Adipocyte (in vitro differentiated cells): Measurements from ENCODE around the gene CRYBA4.

ENCODE experiments used
- DNase-seq: peaks from one replicate; pipeline ENCODE4 v3.0.0-alpha.2; 2015; ENCODE audit warnings: low read depth
- H3K27me3 ChIP-seq: replicated peaks from 2 replicates; pipeline ENCODE4 v1.7.0; 2013; ENCODE audit warnings: mild to moderate bottlenecking, low read length, moderate library complexity; ENCODE audit not compliant: control insufficient read depth, insufficient read depth
- H3K36me3 ChIP-seq: 2 replicates; pipeline ENCODE4 v1.7.0; 2013; ENCODE audit warnings: low read length, mild to moderate bottlenecking, moderate library complexity; ENCODE audit not compliant: control insufficient read depth, insufficient read depth, severe bottlenecking
- H3K4me1 ChIP-seq: 2 replicates; pipeline ENCODE4 v1.7.0; 2013; ENCODE audit warnings: mild to moderate bottlenecking, low read length, moderate library complexity; ENCODE audit not compliant: control insufficient read depth, insufficient read depth
- H3K4me3 ChIP-seq: 2 replicates; pipeline ENCODE4 v1.7.0; 2013; ENCODE audit warnings: mild to moderate bottlenecking, low read length, moderate library complexity
- H3K9ac ChIP-seq: 2 replicates; pipeline ENCODE4 v1.7.0; 2013; ENCODE audit warnings: mild to moderate bottlenecking, low read length, moderate library complexity
- H3K9me3 ChIP-seq: 2 replicates; pipeline ENCODE4 v1.7.0; 2013; ENCODE audit warnings: mild to moderate bottlenecking, low read length, moderate library complexity; ENCODE audit not compliant: control insufficient read depth

CRYBA4 gene

GRCh38 chr22:26585104-26585790 is 36.5 kb upstream of the CRYBA4 start:
- H3K9ac ChIP-seq = peak overlapping the region; percentile 7
- H3K4me1 ChIP-seq = peaks cover 17% of the 10 kb centered on the region
- H3K4me3 ChIP-seq = peak overlapping the region; percentile 8
- no peaks in the 10 kb centered on the region for H3K27me3 ChIP-seq
- DNase-seq = peak; percentile 89
- H3K9me3 ChIP-seq = peaks cover 4% of the 10 kb centered on the region
- H3K36me3 ChIP-seq = peaks cover 14% of the 10 kb centered on the region

DNA sequence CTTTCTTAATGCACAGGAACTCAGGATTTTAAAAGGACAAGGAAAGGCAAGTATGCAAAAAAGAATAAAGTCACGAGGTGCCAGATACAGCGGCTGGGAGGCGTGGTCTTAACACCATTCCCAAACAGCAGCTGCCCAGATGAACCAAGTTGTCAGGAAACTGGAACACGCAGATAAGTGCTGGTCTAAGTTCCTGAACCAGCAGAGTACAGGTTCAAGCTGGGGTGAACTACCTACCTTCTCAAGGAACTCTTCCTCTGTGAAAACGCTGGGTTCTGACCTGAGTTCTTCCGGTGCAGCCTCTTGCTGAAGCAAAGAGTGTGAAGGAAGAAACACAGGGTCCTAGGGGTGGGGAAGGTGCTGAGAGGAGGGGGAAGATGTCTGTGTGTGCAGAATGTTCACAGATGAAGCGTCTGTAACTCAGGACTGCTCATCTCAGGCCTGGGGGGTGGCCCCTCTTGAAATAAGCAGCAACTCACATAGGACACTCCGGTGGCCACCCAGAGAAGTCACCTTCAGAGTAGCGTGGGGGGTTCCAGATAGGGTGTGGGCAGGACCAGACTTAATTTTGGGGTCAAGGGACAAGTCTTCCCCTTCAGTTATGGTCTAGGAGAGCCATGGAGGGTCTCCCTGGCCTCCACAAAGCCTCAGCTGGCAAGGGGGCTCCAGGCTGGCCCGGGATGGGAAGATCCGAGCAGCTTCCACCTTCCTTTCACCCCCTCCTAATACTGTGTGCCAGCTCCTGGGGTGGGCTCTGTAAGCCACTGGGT is 35.0 kb upstream of the CRYBA4 start:
- Histone ChIP-seq H3K9me3 (peaks cover 4% of the 10 kb centered on the region), H3K27me3 (peaks cover under 1% of the 10 kb centered on the region), H3K4me1 (peaks cover 17% of the 10 kb centered on the region), H3K36me3 (peaks cover 10% of the 10 kb centered on the region), H3K4me3 (no peak overlapping the region), H3K9ac (no peak overlapping the region)
- DNase-seq = no peak

DNA sequence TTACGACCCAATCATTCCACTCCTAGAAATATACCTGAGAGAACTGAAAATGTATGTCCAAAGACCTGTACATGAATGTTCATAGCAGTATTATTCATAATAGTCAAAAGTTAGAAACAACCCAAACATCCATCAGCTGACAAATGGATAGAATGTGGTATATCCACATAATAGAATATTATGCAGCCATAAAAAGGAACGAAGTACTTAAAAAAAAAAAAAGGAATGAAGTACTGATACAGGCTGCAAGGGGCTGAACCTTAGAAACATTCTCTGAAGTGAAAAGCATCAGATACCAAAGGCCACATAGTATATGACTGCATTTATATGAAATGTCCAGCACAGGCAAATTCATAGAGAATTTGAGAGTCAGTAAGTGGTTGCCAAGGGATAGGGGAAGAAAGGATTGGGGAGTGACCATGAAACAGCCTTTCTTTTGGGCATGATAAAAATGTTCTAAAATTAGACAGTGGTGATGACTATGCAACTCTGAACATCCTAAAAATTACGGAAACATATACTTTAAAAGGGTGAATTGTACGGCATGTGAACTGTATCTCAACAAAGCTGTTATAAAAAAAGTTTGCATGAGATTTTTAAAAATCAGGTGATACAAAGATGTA is 33.7 kb upstream of the CRYBA4 start:
- Histone ChIP-seq H3K9me3 (peaks cover 4% of the 10 kb centered on the region), H3K4me1 (peaks cover 17% of the 10 kb centered on the region), H3K36me3 (peaks cover 2% of the 10 kb centered on the region), H3K9ac (no peak overlapping the region), H3K27me3 (peaks cover 6% of the 10 kb centered on the region), H3K4me3 (no peak overlapping the region)
- DNase-seq = peak; percentile 15

GRCh38 chr22:26588729-26589366 is 32.9 kb upstream of the CRYBA4 start:
- peaks cover 2% of the 10 kb centered on the region for H3K36me3 ChIP-seq
- H3K27me3 ChIP-seq = peaks cover 7% of the 10 kb centered on the region
- DNase-seq = no peak
- peaks cover 17% of the 10 kb centered on the region for H3K4me1 ChIP-seq
- H3K9ac ChIP-seq = peak overlapping the region; percentile 83
- H3K4me3 ChIP-seq = peak overlapping the region; percentile 91
- H3K9me3 ChIP-seq = peaks cover 4% of the 10 kb centered on the region

DNA sequence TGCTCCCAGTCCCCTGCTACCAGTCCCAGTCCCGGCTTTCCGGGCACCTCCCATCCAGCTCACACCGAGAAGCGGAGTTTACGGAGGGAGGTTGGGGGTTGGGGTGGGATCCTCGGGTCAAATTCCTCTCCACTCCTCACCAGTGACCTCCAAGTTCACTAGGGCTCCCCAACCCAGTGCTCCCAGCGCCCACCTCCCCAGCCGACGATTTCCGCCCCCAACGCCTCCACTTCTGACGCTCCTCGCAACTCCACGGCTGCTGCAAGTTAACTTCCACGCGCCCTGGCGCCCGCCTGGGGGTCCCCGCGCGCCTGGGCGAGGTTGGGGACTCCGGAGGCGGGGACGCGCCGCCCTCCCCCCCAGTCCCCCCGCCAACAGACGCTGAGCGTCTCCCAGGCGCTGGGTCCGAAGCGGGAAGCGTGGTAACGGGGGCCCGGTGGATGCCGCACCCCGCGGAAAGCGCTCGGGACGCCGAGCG is 32.4 kb upstream of the CRYBA4 start:
- Histone ChIP-seq H3K4me1 (peaks cover 17% of the 10 kb centered on the region), H3K27me3 (peaks cover 12% of the 10 kb centered on the region)
- peak; percentile 37 for DNase-seq

GRCh38 chr22:26589845-26590736 is 31.7 kb upstream of the CRYBA4 start, which contains the start of gene TPST2:
Gene TPST2, minus strand, starts transcription at chr22:26590132. Its CDS starts 48,502 bp downstream, at chr22:26541630.
- Histone ChIP-seq H3K36me3 (peaks cover 2% of the 10 kb centered on the region), H3K4me1 (peaks cover 11% of the 10 kb centered on the region), H3K27me3 (peaks cover 12% of the 10 kb centered on the region), H3K9me3 (peaks cover 4% of the 10 kb centered on the region), H3K4me3 (peak within 1 kb of the TSS; percentile 91), H3K9ac (peak within 1 kb of the TSS; percentile 86)
- DNase-seq = peak; percentile 94

More for the DNA sequence above, 32.4 kb upstream of the CRYBA4 start:
- Histone ChIP-seq H3K9me3 (peaks cover 4% of the 10 kb centered on the region), H3K36me3 (peaks cover 2% of the 10 kb centered on the region), H3K4me3 (peak overlapping the region; percentile 91), H3K9ac (peak overlapping the region; percentile 83)

DNA sequence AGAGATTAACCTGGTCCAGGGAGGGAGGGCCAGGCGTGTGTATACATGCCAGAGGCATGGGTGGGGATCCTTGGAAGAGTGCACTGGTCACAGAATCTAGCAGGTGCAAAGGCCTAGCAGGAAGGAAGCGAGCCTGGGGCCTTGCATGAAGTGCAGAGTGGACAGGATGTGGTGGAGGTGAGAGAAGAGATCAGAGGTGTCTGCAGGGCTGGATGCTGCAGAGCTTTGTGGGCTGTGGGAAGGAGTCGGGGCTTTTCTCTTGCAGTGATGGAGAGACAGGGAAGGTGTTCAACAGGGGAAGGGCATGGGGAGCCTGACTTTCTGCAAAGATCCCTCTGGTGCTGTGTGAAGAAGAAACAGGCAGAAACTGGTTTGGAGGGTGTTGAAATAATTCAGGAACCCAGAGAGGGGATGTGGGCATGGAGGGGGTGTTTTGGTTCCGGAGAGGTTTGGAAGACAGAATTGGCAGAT is 29.3 kb upstream of the CRYBA4 start:
- Histone ChIP-seq H3K9me3 (peaks cover 4% of the 10 kb centered on the region), H3K27me3 (peaks cover 22% of the 10 kb centered on the region), H3K9ac (no peak overlapping the region), H3K4me1 (peaks cover 6% of the 10 kb centered on the region), H3K4me3 (no peak overlapping the region), H3K36me3 (no peaks in the 10 kb centered on the region)
- DNase-seq = no peak

- no peak overlapping the region for H3K9ac ChIP-seq
- no peaks in the 10 kb centered on the region for H3K9me3 ChIP-seq
- H3K4me3 ChIP-seq = no peak overlapping the region
- no peak for DNase-seq
- H3K36me3 ChIP-seq = no peaks in the 10 kb centered on the region
- H3K27me3 ChIP-seq = peaks cover 24% of the 10 kb centered on the region
- H3K4me1 ChIP-seq = peaks cover 4% of the 10 kb centered on the region
Measured at GRCh38 chr22:26593763-26594162, 28.0 kb upstream of the CRYBA4 start.

- H3K4me3 ChIP-seq = no peak overlapping the region
- no peak for DNase-seq
Measured at GRCh38 chr22:26597026-26597425, 24.7 kb upstream of the CRYBA4 start.

DNA sequence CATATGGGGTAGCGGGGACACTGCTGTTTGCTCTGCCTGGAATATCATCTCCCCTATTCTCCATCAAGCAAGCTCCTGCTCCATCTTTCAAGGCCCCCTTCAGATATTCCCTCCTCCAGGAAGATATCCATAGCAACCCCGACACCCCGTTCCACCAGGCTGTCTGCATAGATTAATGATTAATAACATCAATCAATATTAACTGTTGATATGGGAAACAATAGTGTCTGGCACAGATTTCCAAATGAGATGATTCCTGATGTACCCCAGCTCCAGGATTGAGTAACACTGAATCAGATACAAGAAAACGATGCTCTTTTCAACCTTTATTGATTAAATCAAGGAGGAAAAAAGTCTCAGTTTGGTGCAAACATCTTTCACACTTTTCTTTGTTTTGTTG is 24.3 kb upstream of the CRYBA4 start:
- Histone ChIP-seq H3K4me1 (no peaks in the 10 kb centered on the region), H3K27me3 (peaks cover 41% of the 10 kb centered on the region), H3K4me3 (no peak overlapping the region), H3K36me3 (no peaks in the 10 kb centered on the region), H3K9ac (no peak overlapping the region), H3K9me3 (no peaks in the 10 kb centered on the region)
- no peak for DNase-seq

More at GRCh38 chr22:26597026-26597425, 24.7 kb upstream of the CRYBA4 start:
- no peaks in the 10 kb centered on the region for H3K9me3 ChIP-seq
- no peaks in the 10 kb centered on the region for H3K36me3 ChIP-seq
- peaks cover 43% of the 10 kb centered on the region for H3K27me3 ChIP-seq
- no peaks in the 10 kb centered on the region for H3K4me1 ChIP-seq
- no peak overlapping the region for H3K9ac ChIP-seq
